GM21786 (cell line): Measurements from ENCODE around the gene MUC16.
"Not testable (repeated sequence)": the region's sequence is repeated elsewhere in the genome, so short reads cannot be mapped to it uniquely, and the experiment has no call there.

Experiments
- ATAC-seq: cut with Tn5 transposase; IDR thresholded peaks from one replicate; pipeline ENCODE4 v1.9.1; 2021; ENCODE audit not compliant: unreplicated experiment

The MUC16 gene

DNA sequence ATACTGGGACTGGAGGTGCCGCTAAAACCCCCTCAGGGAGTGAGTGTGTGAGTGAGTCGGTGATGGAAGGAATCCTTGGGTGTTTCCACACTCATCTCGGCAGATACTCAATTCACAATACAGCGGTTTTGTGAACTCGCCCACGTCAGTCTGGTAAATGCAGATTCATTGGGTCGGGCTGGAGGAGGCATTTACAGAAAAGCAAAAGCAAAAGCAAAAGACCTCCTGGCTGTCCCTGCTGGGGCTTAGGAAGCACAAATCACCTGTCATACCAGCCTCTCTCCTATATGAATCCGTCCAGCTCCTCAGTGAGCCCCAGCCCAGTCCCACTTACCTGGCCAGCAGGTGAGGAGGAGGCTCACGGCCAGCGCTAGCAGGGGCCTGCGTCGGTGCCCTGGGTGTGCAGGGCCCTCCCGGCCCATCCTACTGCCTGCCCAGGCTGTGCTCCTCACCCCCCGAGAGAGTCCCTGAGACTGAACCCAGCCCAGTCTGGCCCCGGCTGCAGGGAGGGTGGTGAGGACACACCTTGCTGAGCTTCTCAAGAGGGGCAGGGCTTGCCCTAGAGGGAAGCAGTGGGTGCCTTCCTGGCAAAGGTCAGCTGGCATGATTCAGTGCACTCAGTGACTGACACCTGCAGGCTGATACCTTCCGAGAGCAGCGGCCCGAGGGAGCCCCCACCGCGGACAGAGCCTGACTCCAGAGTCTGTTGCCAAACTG is at the start of gene MUC16:
Gene MUC16 (minus strand): TSS at position 475 of the 717 bp plus-strand sequence.
- no peak for ATAC-seq

DNA sequence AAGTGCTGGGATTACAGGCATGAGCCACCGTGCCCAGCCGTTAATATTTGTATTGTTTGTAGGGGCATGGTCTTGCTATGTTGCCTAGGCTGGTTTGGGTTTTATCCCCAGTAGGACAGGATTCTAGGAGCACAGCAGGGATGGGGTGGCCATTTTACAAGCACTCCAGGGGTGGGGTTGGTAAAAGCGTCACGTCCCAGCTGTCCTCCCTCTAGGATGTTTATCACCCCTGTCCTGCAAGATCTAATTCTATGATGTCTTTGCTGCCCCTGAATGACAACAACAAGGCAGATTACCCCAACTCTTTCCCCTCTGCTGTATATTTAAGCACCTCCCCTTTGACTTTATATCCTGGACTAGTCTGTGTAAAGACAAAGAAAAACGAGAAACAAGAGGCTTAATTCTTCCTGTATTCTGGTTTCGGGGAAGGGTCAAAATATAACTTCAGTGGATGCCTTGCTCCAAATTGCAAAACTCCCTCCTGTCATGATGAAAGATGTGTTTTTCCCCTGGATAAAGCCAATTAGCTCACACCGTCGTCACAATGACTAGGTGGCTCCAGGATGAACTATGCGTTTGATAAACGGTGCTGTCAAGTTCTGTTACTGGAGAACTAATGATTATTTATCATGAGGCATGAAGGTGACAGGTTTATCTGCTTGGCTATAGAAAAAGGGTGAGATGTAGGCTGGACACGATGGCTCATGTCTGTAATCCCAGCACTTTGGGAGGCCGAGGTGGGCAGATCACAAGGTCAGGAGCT is 48.9 kb upstream of the MUC16 start:
- ATAC-seq = no peak

DNA sequence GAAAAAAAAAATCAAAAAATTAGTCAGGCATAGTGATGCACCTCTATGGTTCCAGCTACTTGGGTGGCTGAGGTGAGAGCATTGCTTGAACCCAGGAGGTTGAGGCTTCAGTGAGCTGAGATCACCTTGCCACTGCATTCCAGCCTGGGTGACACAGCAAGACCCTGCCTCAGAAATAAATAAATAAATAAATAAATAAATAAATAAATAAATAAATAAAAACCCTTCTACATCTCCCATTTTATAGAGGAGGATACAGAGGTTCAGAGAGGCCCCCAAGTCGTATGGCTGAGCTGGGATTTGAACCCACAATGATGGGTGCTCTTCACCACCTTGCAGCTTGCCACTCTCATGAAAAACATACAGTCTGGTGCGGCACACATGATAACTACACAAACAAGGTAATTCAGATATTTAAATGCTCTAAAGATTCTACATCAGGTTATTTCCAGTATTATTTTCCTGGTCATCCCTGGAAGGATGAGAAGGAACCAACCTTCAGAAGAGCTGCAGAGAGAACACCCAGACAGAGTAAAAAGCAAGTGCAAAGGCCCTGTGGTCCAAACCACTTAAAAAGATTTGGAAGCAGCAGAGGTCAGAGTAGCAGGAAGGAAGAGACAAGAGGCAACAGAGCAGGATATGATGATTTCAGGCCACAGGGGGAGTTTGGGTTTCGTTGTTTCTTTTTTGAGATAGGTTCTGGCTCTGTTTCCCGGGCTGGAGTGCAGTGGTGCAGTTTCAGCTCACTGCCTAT is 47.5 kb upstream of the MUC16 start:
- ATAC-seq = no peak

GRCh38 chr19:9056131-9056530 is 45.9 kb upstream of the MUC16 start:
- ATAC-seq = not testable (repeated sequence)

DNA sequence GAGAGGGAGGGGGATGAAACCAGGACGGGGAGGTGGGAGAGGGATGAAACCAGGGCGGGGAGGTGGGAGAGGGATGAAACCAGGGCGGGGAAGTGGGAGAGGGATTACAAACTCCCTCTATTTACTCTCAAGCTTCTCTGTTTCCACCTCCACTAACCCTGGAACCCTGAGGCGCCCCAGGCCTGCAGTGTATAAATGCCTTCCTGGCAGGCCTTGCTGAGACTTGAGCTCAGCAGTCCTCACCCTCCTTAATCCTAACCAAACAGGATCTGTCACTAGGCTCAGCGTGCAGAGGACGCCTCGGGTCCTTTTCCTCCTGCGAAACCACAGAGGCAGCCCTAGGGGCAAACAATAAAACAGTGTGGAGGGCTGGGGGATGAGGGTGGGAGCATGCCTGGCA is 44.6 kb upstream of the MUC16 start:
- no peak for ATAC-seq

DNA sequence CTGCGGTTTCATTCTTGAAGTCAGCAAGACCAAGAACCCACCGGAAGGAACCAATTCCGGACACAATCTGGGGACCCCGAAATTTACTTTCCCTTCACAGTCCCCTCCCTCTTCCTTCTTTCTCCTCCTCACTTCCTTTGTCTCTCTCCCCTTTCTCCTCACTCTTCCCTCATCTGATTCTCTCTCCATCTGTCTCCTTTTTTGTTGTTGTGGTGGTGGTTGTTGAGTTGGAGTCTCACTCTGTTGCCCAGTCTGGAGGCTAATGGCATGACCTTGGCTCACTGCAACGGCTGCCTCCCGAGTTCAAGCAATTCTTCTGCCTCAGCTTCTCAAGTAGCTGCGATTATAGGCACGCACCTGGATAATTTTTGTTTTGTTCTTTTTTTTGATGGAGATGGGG is 44.0 kb upstream of the MUC16 start:
- ATAC-seq = no peak

DNA sequence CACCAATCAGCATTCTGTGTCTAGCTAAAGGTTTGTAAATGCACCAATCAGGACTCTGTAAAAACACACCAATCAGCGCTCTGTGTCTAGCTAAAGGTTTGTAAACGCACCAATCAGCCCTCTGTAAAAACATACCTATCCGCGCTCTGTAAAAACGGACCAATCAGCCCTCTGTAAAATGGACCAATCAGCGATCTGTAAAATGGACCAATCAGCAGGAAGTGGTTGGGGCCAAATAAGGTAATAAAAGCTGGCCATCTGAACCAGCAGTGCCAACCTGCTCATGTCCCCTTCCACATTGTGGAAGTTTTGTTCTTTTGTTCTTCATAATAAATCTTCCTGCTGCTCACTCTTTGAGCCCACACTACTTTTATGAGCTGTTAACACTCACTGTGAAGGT is 43.5 kb upstream of the MUC16 start:
- not testable (repeated sequence) for ATAC-seq

DNA sequence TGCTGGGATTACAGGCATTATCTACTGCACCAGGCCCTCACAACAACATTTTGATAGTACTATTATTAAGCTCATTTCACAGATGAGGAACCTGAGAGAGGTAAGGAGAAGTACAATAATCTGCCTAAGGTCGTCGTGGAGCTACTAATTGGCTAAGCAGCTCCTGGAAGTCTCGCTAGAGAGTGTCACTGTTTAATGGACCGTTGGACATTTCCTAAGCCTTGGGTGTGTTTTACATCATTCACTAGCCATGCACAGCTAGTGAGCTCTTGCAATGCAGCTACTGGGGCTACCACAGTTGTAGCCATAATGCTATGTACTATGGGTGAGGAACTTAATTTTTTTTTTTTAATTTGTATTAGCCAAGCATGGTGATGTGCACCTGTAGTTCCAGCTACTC is 42.7 kb upstream of the MUC16 start:
- ATAC-seq = no peak

- ATAC-seq = no peak
These were observed 36.5 kb upstream of the MUC16 start for GRCh38 chr19:9046694-9047093.

GRCh38 chr19:9044449-9044848 is 34.2 kb upstream of the MUC16 start:
- ATAC-seq = no peak

DNA sequence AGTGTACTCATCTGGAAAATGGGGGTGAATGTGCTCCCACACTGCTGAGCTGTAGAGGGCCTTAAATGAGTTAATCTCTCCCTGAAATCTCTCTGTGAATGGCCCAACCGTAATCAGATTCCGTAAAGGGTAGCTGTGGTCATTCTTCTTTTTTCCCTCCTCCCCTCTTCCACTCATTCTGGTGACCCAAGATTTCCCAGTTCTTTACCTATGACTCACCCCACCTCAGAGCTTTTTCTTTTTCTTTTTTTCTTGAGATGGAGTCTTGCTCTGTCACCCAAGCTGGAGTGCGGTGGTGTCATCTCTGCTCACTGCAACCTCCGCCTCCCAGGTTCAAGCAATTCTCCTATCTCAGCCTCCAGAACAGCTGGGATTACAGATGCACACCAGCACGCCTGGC is 33.3 kb upstream of the MUC16 start:
- no peak for ATAC-seq

DNA sequence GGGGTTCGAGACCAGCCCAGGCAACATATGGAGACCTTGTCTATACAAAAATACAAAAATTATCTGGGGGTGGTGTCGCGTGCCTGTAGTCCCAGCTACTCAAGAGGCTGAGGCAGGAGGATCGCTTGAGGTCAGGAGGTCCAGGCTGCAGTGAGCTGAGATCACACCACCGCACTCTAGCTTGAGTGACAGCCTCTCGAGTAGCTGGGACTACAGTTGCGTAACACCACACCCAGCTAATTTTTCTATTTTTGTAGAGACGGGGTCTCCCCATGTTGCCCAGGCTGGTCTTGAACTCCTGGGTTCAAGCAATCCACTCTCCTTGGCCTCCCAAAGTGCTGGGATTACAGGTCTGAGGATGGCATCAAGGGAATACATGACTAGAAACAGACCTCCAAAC is 30.8 kb upstream of the MUC16 start:
- no peak for ATAC-seq

- ATAC-seq = no peak
These were observed 29.9 kb upstream of the MUC16 start for GRCh38 chr19:9040131-9040530.

DNA sequence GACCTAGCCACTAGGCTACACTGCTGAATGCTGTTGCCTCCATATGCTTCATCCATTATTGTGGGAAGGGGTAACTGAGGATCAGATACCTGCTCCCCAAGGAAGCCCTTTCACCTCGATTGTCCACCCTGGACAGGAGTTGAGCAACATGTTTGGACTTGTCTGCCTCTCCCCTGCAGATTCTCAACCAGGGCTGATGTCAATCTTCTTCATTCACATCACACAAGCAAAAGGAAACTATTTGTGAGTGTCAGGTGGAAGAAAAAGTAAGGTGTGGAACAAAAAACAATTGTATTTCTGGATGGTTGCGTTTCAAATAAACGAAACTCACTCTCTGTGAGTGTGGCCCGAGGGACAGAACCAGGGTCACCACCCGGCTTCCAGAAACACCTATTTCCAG is 29.5 kb upstream of the MUC16 start:
- no peak for ATAC-seq

DNA sequence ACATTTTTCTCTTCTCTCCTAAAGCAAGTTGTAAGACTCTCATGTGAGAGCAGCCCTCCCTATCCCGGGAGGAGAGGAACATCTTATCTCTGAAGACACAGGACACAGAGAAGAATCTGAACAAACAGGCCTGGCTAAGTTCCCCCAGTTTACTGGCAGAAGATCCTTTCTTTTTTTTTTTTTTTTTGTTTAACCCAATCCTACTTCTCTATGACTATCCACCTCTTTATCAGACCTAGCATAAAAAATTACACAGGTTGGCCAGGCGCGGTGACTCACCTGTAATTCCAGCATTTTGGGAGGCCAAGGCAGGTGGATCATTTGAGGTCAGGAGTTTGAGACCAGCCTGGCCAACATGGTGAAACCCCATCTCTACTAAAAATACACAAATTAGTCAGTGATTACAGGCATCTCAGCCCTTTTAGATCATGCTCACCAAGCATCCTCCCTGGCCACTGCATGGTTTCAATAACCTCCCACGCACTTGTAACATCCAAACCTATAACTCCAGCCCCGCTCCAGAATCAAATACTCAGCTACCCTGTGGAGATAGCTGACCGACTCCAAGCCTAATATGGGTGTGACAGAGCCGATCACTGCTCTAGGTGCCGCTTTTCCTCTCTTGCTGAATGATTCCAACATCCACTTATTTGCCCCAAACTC is 27.3 kb upstream of the MUC16 start:
- no peak for ATAC-seq

DNA sequence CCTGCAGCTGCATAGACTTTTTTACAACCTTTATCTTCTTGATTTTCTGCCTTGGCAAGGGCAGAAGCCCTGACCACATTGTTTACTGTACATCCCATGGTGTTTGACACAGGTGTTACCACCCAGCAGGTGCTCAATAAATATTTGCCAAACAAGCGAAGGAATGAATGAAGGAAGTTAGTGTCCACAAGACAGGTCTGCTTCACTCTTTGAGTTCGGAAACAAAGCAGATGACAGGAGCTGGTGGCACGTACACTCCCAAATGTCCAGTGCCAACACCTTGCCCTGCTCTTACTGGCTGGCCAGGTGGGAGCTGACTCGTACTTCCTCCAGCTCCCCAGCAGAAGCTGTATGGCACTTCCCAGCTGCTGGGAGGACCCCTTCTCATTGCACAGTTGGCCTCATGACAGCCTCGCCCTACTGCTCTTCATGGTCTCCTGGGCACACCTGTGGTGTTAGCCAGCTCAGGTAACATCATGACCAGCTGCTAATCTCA is 22.0 kb upstream of the MUC16 start:
- no peak for ATAC-seq

DNA sequence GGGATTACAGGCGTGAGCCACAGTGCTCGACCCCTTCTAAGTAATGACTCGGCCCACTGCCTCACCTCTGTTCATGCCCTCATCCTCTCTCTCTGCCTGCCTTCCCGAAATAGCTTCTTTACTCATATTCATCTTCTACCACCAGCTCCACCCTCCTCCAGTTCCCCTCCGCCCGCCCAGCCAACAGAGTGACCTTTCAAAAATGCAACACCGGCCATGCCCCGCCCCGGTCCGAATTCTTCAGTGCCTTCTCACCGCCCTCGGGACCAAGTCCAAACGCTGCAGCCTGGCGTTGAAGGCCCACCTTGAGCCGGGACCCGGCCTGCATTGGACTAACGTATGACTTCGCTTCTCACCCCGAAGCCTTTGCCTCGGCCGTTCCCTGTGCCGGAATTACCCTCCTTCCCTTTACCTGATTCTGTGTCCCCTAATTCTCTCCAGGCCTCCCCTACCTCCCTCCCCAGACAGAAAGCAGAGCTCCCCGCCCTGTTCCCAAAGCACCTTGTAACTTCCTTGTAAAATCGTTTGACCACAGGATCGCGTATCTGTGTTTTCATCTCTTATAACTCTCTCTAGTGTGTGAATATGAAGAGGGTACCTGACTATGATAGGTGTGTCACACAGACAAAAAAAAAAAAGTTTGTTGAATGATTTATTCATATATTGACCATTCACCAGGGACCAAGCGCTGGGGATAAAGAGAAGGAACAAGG is 8.1 kb upstream of the MUC16 start:
- ATAC-seq = no peak

DNA sequence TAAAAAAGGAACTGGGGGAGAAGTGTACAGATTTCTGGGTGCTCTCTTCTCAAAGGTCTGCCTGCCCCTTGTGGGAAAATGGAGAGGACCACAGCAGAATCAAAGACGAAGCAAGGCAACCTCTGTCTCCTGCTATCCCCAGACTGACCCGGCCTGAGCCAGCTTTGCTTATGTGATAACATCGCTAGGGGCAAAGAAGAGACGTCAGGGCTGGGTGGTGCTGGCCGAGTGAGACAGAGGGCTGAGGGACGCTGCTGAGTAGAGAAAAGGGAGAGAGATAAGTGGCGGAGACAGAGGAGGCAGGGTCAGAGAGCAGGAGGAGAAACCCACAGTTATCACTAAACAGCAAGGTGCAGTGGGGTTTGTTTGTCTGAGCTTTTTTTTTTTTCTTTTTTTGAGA is 4.6 kb upstream of the MUC16 start:
- no peak for ATAC-seq

GRCh38 chr19:9013988-9014387 is 3.8 kb upstream of the MUC16 start:
- no peak for ATAC-seq

DNA sequence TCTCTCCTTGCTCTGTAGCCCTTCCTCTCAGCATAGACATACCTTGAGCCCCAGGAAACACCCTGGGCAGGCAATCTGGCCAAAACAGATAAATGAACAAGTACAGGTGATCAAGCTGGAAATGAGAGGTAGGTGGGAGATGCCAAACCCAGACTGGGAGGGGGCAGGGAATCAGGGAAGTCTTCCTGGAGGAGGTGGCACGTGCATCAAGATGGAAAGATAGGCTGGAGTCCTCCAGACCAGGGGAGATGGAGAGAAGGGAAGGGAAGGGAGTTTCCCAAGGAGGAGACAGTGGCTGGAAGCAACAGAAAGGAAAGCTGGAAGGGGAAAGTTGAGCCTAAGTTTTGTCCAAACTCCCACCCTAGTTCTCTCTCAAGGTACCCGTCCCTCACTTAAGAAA is 1.7 kb upstream of the MUC16 start:
- ATAC-seq = no peak

DNA sequence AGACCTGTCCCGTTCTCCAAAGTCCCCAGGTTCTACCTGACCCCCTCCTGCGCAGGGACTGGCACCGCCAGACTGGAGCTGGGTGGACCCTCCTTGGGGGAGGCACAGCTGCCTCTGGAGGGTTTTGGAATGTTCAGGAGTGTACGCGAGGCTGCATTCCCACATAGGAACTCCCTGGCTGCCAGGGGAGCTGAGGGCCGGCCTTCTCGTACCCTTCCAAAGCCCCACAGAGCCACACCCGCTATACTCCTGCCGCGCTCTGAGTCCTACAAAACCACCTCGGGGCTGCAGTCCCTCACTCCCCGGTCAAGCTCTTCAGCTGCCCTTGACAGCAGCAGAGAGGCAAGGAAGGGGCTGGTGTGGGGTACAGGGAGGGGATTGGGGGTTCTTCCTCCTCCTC is 484 bp upstream of the MUC16 start:
- no peak for ATAC-seq
